ENCODE data around the gene ALG14. TPM values are rescaled to one million over a fixed set of nuclear protein-coding genes. Genes with fewer than 3 reads are reported as not detected.
"Not testable (repeated sequence)": the region's sequence is repeated elsewhere in the genome, so short reads cannot be mapped to it uniquely, and the experiment has no call there.

The ALG14 gene
- total RNA-seq, 1 experiment from 2014 or later: 2.8 TPM

DNA sequence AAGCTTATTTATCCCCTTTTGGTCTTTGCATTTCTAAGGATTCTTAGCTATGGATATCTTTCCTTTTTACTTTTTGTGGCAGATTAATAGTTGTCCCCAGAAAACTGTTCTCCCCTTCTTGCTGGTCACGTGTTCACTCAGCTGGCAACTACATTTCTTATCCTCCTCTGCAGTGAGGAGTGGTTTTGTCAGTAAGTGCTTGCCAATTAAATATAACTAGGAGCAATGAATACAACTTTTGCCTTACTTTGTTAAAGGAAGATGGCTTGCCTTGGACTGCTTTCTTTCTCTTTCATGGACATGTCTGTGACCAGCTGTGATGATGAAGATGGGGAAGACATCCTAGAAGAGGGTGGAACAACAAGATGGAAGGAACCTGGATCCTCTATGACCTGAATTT is 15.6 kb upstream of the ALG14 start:
- no peak for DNase-seq (ENCODE audit: low read depth)

DNA sequence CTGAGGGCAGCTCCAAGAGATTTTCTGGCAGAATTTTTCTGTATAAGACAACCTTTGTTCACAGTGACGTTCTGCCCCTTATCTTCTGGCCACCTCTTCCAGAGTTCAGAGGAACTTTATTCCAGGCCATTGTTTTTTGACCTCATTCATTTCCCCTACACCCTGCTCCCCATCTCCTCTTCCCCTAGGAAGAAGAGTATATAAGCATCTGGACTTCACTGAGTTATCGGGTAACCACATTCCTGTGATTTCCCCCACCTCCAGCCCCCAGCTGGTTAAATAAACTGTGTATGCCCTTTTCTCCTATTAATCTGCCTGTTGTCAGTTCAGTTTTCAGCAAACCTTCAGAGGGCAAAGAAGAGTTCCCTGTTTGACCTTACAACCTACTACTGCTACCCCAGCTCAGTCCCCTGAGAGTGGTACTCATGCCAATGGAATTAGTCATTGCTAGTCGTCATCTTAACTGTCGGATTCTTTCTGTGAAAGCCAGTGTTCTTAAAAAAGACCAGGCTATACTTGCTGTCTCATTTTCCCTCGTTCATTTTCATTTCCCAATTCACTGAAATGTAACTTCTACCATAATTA is 14.3 kb upstream of the ALG14 start:
- peak; percentile 95 for DNase-seq (ENCODE audit: low read depth)

DNA sequence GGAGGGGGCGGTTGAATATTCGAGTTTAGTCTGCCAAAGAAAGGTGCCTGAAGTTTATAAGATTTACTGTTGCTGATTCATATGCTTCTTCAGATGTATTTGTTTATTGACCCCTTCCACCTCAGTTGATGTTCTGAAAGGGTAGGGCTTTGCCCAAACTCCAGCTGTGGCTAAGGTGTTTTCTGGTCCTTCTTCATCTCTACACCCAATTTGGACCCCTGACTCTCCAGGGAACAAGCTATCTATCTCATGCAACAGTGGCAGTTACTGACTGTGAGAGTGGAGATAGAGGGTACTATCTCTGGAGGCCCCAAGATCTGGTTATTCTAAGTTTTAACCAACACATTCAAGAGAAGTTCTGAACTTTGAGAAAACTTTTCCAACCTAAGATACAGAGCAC is 12.6 kb upstream of the ALG14 start:
- DNase-seq (ENCODE audit: low read depth): no peak

DNA sequence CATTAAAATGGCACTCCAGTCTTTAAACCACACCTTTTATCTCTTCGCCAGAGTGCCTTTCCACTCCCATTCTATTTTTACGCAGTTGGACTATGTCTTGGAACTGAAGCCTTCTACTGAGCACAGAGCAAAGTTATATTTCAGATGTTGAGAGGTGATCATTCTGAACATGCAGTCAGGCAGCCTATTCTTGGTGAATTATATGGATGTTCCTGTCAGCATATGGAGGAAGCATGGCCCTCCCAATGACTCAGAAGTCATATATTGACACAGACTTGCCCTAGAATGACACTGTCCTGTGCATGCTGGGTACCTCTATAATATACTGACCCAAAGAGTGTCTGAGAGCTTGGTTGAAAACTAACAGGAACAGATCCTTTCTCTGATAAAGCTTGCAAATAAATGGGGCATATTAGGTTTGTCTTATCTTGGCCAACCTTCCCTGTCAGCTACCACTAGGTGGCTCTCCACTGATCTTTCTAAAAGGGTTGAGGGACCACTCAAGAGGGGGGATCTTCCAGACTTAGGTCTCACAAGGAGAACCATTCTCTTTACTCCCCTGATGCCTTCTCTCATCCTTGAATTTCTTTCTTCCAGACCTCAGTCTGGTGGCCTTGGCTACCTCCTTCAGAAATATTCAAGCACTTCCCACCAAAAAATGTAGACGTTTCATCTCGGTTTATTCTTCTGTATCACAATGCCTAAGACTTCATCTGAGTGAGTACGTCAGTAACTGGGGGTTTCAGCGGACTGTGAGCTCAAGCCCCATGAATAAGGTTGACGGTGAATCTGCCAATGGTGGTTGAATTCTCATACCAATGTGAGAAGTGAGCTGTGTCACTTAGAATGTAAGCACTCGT is 11.8 kb upstream of the ALG14 start:
- DNase-seq (ENCODE audit: low read depth): peak; percentile 58

DNA sequence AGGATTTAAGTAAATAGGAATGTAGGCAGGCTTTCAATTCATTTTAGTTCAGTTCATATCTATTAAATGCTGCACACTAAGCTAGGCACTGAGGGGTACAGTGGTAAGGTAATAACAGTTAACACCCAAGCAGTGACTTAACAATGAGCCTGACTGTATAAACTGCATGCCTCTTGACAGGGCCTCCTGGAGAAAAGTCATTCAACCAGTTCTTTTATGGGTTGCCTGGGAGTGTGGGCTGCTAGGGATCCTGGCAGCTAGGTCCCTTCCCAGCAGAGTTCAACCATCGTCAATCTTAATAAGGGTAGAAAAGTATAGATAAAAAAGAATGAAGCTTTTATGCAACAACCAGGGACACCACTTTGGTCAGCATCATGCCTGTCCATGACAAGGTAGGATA is 8.1 kb upstream of the ALG14 start:
- DNase-seq (ENCODE audit: low read depth): no peak

DNA sequence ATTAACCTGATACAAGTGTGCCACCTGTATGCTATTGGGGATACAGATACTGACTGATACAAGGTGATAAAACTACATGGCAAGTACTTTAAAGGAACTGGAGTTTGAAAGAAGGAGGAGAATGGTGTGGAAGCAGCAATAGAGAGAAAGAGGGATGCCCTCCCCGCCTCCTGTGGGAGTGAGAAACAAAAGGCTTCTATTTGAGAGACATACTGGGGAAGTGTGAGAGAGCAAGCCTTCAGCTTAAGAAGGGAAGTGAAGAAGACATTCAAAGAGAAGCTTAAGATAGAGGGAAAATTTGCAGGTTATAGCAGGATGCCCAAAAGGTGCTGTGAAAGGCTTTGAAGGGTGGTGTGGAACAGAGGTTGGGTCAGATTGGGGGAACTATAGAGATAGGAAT is 7.7 kb upstream of the ALG14 start:
- no peak for DNase-seq (ENCODE audit: low read depth)

DNA sequence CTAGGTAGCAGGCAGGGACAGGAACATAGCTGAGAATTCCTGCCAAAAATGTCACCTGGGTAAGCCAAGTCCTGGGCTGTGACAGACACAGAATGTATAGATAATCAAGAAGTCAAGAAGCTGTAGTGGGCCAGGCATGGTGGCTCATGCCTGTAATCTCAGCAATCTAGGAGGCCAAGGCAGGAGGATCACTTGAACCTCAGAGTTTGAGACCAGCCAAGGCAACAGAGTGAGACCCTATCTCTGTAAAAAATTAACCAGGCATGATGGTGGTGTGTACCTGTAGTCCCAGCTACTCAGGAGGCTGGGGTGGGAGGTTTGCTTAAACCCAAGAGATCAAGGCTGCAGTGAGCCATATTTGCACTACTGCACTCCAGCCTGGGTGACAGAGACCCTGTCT is 3.3 kb upstream of the ALG14 start:
- DNase-seq (ENCODE audit: low read depth): no peak

DNA sequence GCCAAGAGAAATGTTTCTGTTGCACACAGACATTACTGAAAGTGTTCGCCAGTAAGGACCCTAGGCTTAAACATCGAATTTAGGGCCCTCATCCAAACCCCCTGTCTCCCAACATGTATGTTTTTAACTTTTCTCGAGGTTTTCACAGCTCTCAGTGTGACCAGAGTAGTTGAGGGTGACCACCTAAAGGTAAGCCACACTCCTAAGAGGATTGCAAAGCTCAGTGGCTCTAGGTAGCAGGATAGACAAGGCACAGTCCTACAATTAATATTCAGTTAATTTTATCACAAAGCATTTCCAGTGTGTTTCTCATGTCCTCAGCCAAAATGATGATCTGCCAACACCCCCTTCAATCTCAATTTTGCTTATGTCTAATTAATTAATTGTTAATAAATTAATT is 695 bp upstream of the ALG14 start:
- DNase-seq (ENCODE audit: low read depth): no peak

DNA sequence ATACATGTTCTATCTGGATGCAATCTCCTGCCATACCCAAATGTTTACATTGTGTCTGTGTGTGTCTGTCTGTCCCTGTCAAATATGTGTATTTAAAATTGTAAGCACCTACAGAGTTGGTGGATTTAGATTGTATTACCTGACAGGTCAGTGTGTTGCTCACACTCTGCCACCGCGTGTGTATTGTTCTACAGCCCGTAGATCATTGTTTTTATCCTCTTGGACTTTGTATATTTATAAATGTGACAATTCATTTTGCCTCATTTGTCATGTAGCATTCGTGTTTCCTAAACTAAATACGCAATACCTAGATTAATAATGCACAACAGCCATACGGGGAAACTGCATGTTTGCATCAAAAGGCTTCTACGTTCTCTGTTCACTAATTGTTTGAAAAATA is 634 bp downstream of the ALG14 start:
- DNase-seq (ENCODE audit: low read depth): no peak

DNA sequence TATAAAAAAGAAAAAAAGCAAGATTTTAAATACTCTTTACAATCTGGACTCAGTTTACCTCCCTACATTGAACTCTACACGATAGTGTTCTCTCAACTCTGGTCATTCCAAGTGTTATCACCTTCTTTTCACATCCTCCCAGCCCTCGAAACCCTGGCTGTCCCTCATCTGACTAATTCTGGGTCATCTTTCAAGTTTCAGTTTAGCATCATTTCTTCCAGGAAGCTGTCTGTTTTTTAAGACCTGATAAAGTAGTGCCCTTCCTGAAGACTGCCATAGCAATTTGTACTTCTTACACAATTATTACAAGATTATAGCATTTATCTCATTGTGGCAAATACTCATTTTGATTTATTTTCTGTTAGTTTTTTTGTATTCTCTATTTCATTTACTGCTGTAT is 1.2 kb downstream of the ALG14 start:
- DNase-seq (ENCODE audit: low read depth): no peak

DNA sequence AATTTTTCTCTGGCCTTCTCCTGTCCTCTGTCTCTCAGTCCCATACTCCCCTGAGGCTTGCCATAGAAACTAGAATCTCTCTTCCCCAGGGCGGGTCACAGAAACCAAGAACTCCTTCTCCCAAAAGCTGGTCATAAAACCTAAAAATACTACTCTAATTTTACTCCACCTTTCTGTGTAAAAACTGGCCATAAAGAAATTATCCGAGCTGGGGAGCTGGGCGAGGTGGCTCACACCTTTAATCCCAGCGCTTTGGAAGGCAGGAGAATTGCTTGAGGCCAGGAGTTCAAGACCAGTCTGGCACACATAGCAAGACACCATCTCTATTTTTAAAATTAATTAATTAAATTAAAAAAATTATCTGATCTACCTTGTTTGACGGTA is 3.0 kb downstream of the ALG14 start:
- no peak for DNase-seq (ENCODE audit: low read depth)

DNA sequence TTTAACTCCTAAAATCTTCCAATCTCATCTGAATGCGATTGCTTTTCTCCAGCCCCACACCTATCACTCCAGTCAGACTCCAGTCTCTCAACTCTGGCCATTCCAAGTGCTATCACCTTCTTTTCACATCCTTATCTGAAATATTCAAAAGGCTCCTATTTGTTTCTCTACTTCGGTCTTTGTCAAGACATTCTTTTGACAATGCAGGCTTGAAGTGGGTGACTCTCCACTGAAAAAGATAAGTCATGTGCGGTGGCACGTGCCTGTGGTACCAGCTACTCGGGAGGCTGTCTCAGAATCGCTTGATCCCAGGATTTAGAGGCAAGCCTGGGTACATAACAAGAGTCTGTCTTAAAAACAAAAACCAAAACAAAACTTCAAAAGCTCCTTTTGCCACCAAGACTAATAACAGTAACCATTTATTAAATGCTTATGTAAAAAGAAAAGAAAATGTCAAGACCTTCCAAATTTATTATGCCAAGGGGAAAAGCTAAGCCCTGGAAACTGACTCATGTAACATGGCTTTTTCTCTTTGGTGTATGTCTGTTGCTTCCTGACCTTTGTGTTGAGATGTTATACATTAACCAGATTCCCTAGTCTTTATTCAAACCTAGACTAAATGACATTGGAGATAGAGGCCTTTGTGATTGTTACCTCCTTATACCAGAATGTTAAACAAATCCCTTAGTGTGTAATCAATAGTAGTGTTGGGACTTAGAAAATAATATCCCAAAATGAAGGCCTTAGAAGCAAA is 3.6 kb downstream of the ALG14 start:
- no peak for DNase-seq (ENCODE audit: low read depth)

DNA sequence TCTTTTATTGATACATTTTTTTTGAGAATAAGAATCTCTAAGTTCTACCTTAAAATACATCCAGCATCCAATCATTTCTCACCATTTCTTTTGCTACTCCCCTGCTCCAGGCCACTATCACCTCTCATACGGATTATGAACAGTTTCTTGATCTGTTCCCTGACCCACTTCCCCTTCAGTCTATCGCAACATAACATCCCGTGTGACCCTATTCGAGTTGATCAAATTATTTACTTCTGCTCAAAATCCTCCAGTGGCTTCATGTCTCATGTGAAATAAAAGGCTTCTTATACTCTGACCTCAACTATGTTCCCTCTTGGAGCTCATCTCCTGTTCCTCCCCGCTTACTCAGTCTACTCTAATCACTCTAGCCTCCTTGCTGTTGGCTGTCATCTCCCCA is 5.2 kb downstream of the ALG14 start:
- no peak for DNase-seq (ENCODE audit: low read depth)

DNA sequence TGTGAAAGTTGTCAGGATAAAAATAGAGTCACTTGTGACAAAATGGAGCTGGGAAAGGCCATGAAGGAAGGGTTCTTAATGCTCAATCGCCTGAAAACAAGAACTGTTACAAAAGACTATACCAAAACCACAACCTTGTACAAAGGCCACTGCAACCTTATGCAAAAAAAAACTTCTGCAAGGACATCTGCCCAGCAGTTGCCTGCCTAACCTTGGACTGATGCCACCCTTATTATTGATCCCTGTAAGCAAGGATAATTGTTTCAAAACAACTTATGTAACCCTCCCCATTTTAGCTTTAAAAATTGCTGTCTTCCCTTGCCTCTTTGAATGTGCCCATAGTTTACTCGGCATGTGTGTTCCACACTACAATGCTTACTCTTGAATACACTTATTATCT is 5.7 kb downstream of the ALG14 start:
- no peak for DNase-seq (ENCODE audit: low read depth)

DNA sequence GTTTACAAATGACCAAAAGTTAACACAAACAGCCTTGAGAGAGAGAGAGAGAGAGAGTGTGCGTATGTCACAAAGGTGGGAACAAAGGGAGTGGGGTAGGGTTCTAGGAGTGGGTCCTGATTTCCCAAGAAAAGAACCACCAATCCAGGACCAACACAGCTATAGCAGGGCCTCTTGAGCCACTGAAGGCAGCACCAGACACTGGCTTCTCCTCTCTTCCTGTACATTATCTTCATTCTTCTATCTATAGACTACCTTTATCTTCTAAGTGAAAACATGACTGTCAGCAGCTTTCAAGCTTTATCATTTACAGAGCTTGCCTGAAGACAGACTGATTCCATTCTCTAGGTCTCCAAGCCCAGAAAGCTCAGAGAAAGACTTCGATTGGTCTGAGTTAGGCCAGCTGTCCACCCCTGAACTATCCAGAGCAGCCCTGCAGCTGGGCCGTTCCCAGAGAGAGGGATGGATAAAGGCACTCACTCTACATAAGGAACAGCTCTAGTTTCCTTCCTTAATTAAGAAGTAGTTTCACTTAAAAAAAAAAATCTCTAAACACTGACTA is 11.2 kb downstream of the ALG14 start:
- DNase-seq (ENCODE audit: low read depth): no peak

DNA sequence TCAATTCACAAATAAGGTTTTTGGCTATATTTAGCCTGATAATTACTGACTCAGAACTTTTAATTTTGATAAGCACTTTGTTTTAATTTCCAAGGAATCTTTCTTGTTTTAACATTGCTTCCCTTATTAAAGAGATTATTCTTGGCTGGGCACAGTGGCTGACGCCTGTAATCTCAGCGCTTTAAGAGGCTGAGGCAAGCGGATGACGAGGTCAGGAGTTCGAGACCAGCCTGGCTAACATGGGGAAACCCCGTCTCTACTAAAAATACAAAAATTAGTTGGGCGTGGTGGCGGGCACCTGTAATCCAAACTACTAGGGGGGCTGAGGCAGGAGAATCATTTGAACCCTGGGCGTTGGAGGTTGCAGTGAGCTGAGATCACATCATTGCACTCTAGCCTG is 13.8 kb downstream of the ALG14 start:
- no peak for DNase-seq (ENCODE audit: low read depth)

DNA sequence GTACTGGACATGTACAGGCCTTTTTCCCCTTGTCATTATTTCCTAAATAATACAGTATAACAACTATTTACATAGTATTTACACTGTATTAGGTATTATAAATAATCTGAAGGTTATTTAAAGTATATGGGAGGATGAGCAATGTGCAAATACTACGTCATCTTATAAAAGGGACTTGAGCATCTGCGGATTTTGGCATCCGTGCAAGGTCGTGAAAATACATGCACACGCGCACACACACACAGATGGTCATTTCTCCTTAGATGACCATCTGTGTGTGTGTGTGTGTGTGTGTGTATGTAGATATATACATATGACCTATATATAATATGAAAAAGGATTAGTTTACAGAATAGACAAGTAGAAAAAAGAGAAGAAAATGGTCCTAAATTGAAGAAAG is 15.4 kb downstream of the ALG14 start:
- no peak for DNase-seq (ENCODE audit: low read depth)

DNA sequence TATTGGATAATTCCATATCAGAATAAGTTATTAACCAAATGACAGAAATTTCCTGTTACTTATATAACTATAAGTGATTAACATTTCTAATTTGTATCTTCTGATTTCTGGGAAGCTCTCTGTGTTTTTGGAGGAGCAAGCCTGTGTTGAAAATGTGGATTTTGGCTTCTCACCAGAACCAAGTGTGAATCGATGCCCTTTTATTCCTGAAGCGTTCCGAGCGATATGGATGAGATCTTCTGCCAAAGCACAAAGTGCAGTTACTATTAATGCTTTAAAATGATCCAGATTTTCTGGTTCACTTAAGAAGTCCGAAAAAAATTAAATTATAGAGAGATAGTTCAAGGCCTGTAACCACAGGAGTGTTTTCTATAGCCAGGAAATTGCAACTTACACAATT is 22.8 kb downstream of the ALG14 start:
- no peak for DNase-seq (ENCODE audit: low read depth)

DNA sequence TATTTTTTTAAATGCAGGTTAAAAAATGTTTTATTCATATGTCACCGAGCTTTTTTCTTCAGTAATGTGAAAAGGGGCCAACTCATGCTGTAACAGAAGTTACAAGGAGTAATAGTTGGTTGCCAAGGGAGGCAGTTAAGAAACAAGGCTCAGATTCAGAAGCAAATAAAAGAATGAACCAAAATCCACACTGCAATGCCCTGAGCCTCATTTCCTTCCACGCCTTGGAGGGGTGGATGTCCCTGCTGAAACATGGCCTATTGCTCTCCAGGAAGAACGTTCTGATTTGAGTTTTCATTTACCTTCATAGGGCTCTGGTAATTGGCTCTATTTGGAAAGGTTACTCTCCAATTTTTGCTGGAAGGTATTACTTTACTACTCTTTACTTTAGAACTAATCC is 24.4 kb downstream of the ALG14 start:
- DNase-seq (ENCODE audit: low read depth): no peak

DNA sequence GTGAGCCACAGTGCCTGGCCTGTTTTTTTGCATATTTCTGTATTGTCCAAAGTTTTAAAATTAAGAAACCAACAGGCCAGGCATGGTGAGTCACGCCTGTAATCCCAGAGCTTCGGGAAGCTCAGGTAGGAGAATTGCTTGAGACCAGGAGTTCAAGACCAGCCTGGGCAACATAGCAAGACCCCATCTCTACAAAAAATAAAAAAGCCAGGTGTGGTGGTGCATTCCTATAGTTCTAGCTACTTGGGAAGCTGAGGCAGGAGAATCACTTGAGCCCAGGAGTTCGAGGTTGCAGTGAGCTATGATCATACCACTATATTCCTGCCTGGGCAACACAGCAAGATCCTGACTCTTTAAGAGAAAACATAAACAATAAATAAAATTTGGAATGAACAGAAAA is 25.1 kb downstream of the ALG14 start:
- DNase-seq (ENCODE audit: low read depth): not testable (repeated sequence)

DNA sequence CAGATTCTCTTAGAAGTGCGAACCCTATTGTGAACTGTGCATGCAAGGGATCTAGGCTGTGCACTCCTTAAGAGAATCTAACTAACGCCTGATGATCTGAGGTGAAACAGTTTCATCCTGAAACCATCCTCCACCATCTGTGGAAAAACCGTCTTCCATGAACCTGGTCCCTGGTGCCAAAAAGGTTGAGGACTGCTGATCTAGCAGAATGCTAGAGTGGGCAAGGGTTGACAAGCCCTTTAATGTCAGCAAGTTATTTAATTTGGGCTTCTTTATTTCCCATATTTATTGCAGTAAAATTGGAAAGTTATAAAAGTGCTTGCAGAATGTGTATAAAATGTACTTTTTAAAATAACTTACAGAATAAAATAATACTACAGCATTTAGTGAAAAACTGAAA is 26.4 kb downstream of the ALG14 start:
- no peak for DNase-seq (ENCODE audit: low read depth)

DNA sequence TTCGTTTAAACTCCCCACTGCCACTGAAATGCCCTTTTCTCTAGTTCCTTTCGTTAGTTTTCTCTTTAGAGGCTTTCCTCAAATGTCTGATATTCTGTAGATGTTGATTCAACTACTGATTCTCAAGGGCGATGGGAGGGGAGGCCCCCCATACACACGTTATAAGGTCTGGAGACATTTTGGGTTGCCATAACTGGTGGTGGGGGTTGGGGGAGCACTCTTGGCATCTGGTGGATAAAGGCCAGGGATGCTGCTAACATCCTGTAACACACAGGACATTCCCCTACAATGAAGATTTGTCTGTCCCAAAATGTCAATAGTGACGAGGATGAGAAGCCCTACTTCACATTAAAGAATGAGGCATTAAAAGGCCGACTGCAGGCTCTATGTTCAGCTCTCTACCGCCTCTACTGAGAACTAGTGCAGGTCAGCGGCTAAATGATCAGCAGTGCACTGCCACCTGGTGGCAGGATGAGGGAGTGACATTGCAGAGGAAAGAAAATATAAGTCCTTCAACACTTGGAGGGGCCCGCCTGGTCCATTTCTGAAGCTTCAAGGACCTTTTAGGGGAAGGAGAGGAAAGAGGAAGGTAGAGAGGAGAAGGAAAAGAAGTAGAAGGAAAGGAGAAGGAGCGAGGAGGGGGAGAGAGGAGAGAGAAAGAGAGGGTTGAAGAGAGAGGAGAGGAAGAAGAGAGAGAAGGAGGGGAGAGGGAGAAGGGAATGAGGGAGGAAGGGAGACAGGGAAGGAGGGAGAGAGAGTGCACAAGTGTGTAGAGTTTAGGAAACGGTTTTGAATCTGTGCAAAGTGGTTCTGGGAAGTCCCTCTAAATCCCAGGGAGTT is 29.4 kb downstream of the ALG14 start:
- DNase-seq (ENCODE audit: low read depth): peak; percentile 90

Data from Daoy (cell line).